BE2C (cell line): ENCODE measurements around the gene ANP32A.
"Not testable (repeated sequence)": the region's sequence is repeated elsewhere in the genome, so short reads cannot be mapped to it uniquely, and the experiment has no call there.

Experiments used
- DNase-seq: peaks from one replicate; pipeline ENCODE4 v3.0.0-alpha.2; 2020
- H3K27me3 ChIP-seq: fragments of 250-450 bp; sonication (Bioruptor Pico); 2 replicates; pipeline ENCODE4 v1.5.1; 2020; ENCODE audit warnings: mild to moderate bottlenecking
- H3K36me3 ChIP-seq: fragments of 250-450 bp; sonication (Bioruptor Pico); 2 replicates; pipeline ENCODE4 v1.5.1; 2020; ENCODE audit warnings: mild to moderate bottlenecking
- H3K4me1 ChIP-seq: fragments of 250-450 bp; sonication (Bioruptor Pico); 2 replicates; pipeline ENCODE4 v1.5.1; 2020
- H3K4me3 ChIP-seq: 2 replicates; pipeline ENCODE4 v1.5.1; 2011; ENCODE audit warnings: low read depth, low read length
- H3K9me3 ChIP-seq: fragments of 250-450 bp; sonication (Bioruptor Pico); 2 replicates; pipeline ENCODE4 v1.5.1; 2020
- TF ChIP-seq, protein P1 (sequence below): IDR thresholded peaks from 2 replicates; pipeline ENCODE4 v1.5.1; 2012; ENCODE audit warnings: mild to moderate bottlenecking, low read depth, low read length

The ANP32A gene

DNA sequence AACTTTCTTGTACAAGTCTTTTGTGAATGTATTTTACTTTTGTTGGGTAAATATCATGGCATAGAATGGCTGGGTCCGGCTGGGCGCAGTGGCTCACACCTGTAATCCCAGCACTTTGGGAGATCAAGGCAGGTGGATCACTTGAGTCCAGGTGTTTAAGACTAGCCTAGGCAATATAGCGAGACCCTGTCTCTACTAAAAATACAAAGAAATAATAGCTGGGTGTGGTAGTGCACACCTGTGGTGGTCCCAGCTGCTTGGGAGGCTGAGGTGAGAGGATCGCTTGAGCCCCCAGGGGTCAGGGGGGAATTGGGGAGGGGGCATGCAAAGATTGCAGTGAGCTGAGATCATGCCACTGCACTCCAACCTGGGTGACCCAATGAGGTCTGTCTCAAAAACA, 52.9 kb downstream of the ANP32A start:
- TF ChIP-seq, protein P1, sequence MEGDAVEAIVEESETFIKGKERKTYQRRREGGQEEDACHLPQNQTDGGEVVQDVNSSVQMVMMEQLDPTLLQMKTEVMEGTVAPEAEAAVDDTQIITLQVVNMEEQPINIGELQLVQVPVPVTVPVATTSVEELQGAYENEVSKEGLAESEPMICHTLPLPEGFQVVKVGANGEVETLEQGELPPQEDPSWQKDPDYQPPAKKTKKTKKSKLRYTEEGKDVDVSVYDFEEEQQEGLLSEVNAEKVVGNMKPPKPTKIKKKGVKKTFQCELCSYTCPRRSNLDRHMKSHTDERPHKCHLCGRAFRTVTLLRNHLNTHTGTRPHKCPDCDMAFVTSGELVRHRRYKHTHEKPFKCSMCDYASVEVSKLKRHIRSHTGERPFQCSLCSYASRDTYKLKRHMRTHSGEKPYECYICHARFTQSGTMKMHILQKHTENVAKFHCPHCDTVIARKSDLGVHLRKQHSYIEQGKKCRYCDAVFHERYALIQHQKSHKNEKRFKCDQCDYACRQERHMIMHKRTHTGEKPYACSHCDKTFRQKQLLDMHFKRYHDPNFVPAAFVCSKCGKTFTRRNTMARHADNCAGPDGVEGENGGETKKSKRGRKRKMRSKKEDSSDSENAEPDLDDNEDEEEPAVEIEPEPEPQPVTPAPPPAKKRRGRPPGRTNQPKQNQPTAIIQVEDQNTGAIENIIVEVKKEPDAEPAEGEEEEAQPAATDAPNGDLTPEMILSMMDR = no peak
- DNase-seq = no peak
- Histone ChIP-seq H3K4me3 (no peak overlapping the region), H3K36me3 (no peaks in the 10 kb centered on the region), H3K27me3 (no peaks in the 10 kb centered on the region), H3K4me1 (no peaks in the 10 kb centered on the region), H3K9me3 (no peaks in the 10 kb centered on the region)

DNA sequence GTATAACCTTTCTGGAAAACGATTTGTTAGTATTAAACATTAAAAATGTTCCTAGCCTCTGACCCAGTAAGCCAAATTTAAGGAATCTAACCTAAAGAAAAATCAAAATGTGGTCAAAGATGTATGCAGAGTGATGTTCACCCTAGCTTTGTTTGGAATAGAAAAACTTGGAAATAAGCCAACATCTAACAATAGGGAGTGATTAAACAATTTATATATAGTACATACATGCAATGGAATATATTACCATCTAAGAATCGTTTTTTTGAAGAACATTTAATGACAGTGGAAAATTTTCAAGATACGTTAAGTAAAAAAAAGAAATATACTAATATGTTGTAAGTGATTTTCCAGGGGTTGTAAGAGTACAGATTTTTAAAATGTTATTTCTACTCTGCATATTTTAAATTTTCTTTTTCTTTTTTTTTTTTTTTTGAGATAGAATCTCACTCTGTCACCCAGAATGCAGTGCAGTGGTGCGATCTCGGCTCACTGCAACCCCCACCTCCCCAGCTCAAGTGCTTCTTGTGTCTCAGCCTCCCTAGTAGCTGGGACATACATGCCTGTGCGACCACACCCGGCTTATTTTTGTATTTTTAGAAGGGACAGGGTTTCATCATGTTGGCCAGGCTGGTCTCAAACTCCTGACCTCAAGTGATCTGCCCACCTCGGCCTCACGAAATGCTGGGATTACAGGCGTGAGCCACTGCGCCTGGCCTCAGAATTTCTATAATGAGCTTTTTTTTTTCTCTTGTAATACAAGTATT, 54.9 kb downstream of the ANP32A start:
- TF ChIP-seq, protein P1 = no peak
- H3K27me3 ChIP-seq = 0 out of 2 replicates have a peak, but pooled peaks cover 7% of the 10 kb centered on the region
- H3K9me3 ChIP-seq = no peaks in the 10 kb centered on the region
- H3K36me3 ChIP-seq = no peaks in the 10 kb centered on the region
- no peak overlapping the region for H3K4me3 ChIP-seq
- no peak for DNase-seq
- H3K4me1 ChIP-seq = no peaks in the 10 kb centered on the region; the same call in 1 of the 2 replicates

DNA sequence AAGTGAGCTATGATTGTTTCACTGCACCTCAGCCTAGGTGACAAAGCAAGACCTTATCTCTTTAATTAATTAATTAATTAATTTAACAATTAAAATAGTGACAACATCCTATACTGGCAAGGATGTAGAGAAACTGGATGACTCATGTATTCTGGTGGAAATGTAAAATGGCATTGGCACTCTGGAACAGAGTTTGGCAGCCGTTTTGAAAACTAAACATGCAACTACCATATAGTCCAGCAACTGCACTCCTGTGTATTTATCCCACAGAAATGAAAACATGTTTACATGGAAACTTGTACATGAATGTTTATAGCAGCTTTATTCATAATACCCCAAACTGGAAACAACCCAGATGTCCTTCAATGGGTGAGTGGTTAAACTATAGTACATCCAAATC, 56.6 kb downstream of the ANP32A start:
- Histone ChIP-seq H3K9me3 (no peaks in the 10 kb centered on the region), H3K36me3 (no peaks in the 10 kb centered on the region), H3K4me3 (no peak overlapping the region), H3K27me3 (0 out of 2 replicates have a peak, but pooled peaks cover 7% of the 10 kb centered on the region), H3K4me1 (no peaks in the 10 kb centered on the region; the same call in 1 of the 2 replicates)
- DNase-seq = no peak
- TF ChIP-seq, protein P1 = no peak

DNA sequence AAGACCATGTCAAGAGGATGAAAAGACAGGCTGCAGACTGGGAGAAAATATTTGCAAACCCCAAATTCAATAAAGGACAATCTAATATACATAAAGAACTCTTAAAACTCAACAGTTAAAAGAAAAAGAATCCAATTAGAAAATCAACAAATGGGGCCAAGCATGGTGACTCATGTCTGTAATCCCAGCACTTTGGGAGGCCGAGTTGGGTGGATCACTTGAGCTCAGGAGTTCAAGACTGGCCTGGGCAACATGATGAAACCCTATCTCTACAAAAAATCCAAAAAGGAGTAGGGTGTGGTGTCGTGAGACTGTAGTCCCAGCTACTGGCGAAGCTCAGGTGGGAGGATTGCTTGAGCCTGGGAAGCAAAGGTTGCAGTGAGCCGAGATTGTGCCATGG, 57.6 kb downstream of the ANP32A start:
- H3K27me3 ChIP-seq = 0 out of 2 replicates have a peak, but pooled peaks cover 7% of the 10 kb centered on the region
- DNase-seq = no peak
- no peaks in the 10 kb centered on the region; the same call in 1 of the 2 replicates for H3K4me1 ChIP-seq
- no peaks in the 10 kb centered on the region for H3K36me3 ChIP-seq
- TF ChIP-seq, protein P1 = no peak
- no peak overlapping the region for H3K4me3 ChIP-seq
- H3K9me3 ChIP-seq = no peaks in the 10 kb centered on the region

DNA sequence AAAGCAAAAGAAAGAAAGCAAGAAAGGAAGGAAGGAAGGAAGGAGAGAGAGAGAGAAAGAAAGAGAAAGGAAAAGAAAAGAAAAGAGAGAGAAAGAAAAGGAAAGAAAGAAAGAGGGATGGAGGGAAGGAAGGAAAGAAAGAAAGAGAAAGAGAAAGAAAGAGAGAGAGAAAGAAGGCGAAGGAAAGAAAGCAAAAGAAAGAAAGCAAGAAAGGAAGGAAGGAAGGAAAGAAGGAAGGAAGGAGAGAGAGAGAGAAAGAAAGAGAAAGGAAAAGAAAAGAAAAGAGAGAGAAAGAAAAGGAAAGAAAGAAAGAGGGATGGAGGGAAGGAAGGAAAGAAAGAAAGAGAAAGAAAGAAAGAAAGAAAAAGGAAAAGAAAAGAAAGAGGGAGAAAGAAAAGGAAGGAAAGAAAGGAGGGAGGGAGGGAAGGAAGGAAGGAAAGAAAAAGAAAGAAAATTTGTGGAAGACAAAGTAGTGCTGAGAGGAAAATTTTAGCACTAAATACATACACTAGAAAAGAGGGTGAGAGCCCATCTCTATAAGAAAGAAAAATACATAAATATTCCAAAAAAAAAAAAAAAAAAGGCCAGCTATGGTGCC, 60.6 kb downstream of the ANP32A start:
- H3K4me1 ChIP-seq, H3K4me3 ChIP-seq, H3K27me3 ChIP-seq, DNase-seq, H3K9me3 ChIP-seq, H3K36me3 ChIP-seq: not testable (repeated sequence)

DNA sequence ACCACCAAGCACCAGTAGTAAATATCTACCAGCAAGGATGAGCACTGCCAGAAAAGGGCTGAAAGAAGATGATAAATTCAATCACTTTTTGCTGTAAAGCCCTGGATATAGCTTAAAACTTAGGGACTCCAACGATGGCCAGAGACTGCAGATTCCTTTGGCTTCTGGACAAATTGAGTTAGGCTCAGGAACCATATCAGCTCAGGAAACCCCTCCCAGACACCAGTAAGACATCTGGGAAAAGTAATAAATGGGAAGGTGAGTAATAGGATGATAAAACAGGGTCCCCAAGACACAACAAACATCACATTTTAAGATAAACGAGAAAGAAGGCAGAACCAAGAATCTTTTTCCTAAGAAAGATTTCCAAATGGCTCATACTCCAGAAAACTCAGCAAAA, 65.0 kb downstream of the ANP32A start:
- Histone ChIP-seq H3K27me3 (no peaks in the 10 kb centered on the region), H3K36me3 (no peaks in the 10 kb centered on the region), H3K9me3 (no peaks in the 10 kb centered on the region; the same call in 1 of the 2 replicates), H3K4me1 (no peaks in the 10 kb centered on the region), H3K4me3 (no peak overlapping the region)
- TF ChIP-seq, protein P1 = no peak
- no peak for DNase-seq
